Measurements from ENCODE around the gene PLXNA4.

DNA sequence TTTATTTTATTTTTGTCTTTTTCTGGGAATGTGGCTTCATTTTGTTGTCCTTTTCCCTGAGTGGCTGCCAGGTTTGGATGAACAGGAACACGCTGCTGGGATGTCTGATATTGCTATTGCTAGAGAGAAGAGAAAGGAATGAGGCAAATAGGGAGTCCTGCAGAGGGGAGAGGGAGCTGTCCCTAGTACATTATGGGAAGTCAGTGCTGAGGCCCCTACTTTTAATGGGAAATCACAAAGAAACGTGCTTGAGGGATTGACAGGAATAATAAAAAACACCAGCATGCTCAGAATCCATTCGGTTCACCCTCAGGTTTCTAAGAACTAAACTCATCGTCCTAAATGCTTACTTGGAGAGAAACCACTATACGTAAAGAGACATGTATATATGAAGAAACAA is 306.6 kb downstream of the PLXNA4 start:
- TF ChIP-seq POLR2H (tag; IDR thresholded peaks at IDR 0.05; ENCODE audit: low read depth), result no peak
- no peak for TF ChIP-seq MYC (IDR thresholded peaks at IDR 0.05; ENCODE audit: low read depth, low read length)
- TF ChIP-seq MYC (CRISPR knock-in tag; IDR thresholded peaks at IDR 0.05; ENCODE audit: borderline replicate concordance, low read depth), result no peak
- no peak for TF ChIP-seq PML (IDR thresholded peaks at IDR 0.05; ENCODE audit: low read length)
- TF ChIP-seq ZNF239 (CRISPR knock-in tag; IDR thresholded peaks at IDR 0.05), result no peak
- TF ChIP-seq, protein P1, sequence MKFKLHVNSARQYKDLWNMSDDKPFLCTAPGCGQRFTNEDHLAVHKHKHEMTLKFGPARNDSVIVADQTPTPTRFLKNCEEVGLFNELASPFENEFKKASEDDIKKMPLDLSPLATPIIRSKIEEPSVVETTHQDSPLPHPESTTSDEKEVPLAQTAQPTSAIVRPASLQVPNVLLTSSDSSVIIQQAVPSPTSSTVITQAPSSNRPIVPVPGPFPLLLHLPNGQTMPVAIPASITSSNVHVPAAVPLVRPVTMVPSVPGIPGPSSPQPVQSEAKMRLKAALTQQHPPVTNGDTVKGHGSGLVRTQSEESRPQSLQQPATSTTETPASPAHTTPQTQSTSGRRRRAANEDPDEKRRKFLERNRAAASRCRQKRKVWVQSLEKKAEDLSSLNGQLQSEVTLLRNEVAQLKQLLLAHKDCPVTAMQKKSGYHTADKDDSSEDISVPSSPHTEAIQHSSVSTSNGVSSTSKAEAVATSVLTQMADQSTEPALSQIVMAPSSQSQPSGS (CRISPR knock-in tag; IDR thresholded peaks at IDR 0.05), result no peak
- TF ChIP-seq NONO (IDR thresholded peaks at IDR 0.05; ENCODE audit: low read depth in 2 of 2, low read length in 1 of 2), result no peak
- TF ChIP-seq ARNT (IDR thresholded peaks at IDR 0.05), result no peak
- TF ChIP-seq, protein P2, sequence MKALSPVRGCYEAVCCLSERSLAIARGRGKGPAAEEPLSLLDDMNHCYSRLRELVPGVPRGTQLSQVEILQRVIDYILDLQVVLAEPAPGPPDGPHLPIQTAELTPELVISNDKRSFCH (CRISPR knock-in tag; IDR thresholded peaks at IDR 0.05), result no peak
- TF ChIP-seq, protein P2 (tag; IDR thresholded peaks at IDR 0.05), result no peak
- TF ChIP-seq TFAM (CRISPR knock-in tag; conservative IDR thresholded peaks at IDR 0.05), result no peak
